WERI-Rb-1 (cell line): ENCODE measurements around the gene LOXL4.
"Not testable (repeated sequence)": the region's sequence is repeated elsewhere in the genome, so short reads cannot be mapped to it uniquely, and the experiment has no call there.

ENCODE experiments used
- DNase-seq: peaks from one replicate; pipeline ENCODE4 v3.0.0-alpha.2; 2020
- H3K27ac ChIP-seq: fragments of 250-450 bp; sonication (Bioruptor Pico); 2 replicates; pipeline ENCODE4 v1.5.1; 2020; ENCODE audit warnings: mild to moderate bottlenecking, moderate library complexity
- H3K27me3 ChIP-seq: fragments of 250-450 bp; sonication (Bioruptor Pico); 2 replicates; pipeline ENCODE4 v1.5.1; 2021; ENCODE audit warnings: mild to moderate bottlenecking, low read depth, moderate library complexity; ENCODE audit not compliant: insufficient read depth, severe bottlenecking
- H3K36me3 ChIP-seq: fragments of 250-450 bp; sonication (Bioruptor Pico); 2 replicates; pipeline ENCODE4 v1.5.1; 2020; ENCODE audit warnings: mild to moderate bottlenecking, moderate library complexity
- H3K4me3 ChIP-seq: 2 replicates; pipeline ENCODE4 v1.5.1; 2011; ENCODE audit warnings: low read depth, mild to moderate bottlenecking, control low read depth, low read length
- H3K9me3 ChIP-seq: fragments of 250-450 bp; sonication (Bioruptor Pico); 2 replicates; pipeline ENCODE4 v1.5.1; 2021; ENCODE audit warnings: mild to moderate bottlenecking, moderate library complexity; ENCODE audit not compliant: severe bottlenecking
- TF ChIP-seq, protein P1 (sequence below): IDR thresholded peaks from 2 replicates; pipeline ENCODE4 v1.5.1; 2011; ENCODE audit warnings: low read depth, mild to moderate bottlenecking, control low read depth, inconsistent platforms, low read length

The LOXL4 gene

GRCh38 chr10:98235846-98236245 lies 32.1 kb downstream of the LOXL4 start:
- H3K27me3 ChIP-seq = no peaks in the 10 kb centered on the region
- no peak overlapping the region for H3K27ac ChIP-seq
- TF ChIP-seq, protein P1, sequence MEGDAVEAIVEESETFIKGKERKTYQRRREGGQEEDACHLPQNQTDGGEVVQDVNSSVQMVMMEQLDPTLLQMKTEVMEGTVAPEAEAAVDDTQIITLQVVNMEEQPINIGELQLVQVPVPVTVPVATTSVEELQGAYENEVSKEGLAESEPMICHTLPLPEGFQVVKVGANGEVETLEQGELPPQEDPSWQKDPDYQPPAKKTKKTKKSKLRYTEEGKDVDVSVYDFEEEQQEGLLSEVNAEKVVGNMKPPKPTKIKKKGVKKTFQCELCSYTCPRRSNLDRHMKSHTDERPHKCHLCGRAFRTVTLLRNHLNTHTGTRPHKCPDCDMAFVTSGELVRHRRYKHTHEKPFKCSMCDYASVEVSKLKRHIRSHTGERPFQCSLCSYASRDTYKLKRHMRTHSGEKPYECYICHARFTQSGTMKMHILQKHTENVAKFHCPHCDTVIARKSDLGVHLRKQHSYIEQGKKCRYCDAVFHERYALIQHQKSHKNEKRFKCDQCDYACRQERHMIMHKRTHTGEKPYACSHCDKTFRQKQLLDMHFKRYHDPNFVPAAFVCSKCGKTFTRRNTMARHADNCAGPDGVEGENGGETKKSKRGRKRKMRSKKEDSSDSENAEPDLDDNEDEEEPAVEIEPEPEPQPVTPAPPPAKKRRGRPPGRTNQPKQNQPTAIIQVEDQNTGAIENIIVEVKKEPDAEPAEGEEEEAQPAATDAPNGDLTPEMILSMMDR = no peak
- H3K4me3 ChIP-seq = no peak overlapping the region
- H3K9me3 ChIP-seq = no peaks in the 10 kb centered on the region
- peaks cover 37% of the 10 kb centered on the region for H3K36me3 ChIP-seq
- DNase-seq = no peak

GRCh38 chr10:98231417-98231816 lies 36.6 kb downstream of the LOXL4 start:
- TF ChIP-seq, protein P1 = no peak
- no peak for DNase-seq
- Histone ChIP-seq H3K27ac (no peak overlapping the region), H3K27me3 (no peaks in the 10 kb centered on the region), H3K9me3 (peaks cover 7% of the 10 kb centered on the region), H3K36me3 (peaks cover 24% of the 10 kb centered on the region), H3K4me3 (no peak overlapping the region)

- not testable (repeated sequence) for H3K9me3 ChIP-seq, H3K27me3 ChIP-seq, DNase-seq, H3K27ac ChIP-seq, H3K4me3 ChIP-seq, H3K36me3 ChIP-seq
Measured at GRCh38 chr10:98228266-98228665, 39.7 kb downstream of the LOXL4 start.

DNA sequence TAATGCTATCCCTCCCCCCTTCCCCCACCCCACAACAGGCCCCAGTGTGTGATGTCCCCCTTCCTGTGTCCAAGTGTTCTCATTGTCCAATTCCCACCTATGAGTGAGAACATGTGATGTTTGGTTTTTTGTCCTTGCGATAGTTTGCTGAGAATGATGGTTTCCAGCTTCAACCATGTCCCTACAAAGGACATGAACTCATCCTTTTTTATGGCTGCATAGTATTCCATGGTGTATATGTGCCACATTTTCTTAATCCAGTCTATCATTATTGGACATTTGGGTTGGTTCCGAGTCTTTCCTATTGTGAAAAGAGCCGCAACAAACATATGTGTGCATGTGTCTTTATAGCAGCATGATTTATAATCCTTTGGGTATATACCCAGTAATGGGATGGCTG lies 40.3 kb downstream of the LOXL4 start:
- not testable (repeated sequence) for H3K9me3 ChIP-seq, H3K36me3 ChIP-seq, DNase-seq, H3K4me3 ChIP-seq, H3K27me3 ChIP-seq, H3K27ac ChIP-seq

- no peak for DNase-seq
- Histone ChIP-seq H3K27me3 (no peaks in the 10 kb centered on the region), H3K27ac (no peak overlapping the region), H3K4me3 (no peak overlapping the region), H3K36me3 (no peaks in the 10 kb centered on the region), H3K9me3 (peaks cover 7% of the 10 kb centered on the region)
- TF ChIP-seq, protein P1 = no peak
Measured at GRCh38 chr10:98226508-98227144, 41.4 kb downstream of the LOXL4 start.

- peaks cover 7% of the 10 kb centered on the region for H3K9me3 ChIP-seq
- H3K36me3 ChIP-seq = no peaks in the 10 kb centered on the region
- TF ChIP-seq, protein P1 = no peak
- no peaks in the 10 kb centered on the region for H3K27me3 ChIP-seq
- H3K4me3 ChIP-seq = no peak overlapping the region
- DNase-seq = no peak
- H3K27ac ChIP-seq = no peak overlapping the region
Measured at GRCh38 chr10:98224996-98225395, 43.0 kb downstream of the LOXL4 start.

DNA sequence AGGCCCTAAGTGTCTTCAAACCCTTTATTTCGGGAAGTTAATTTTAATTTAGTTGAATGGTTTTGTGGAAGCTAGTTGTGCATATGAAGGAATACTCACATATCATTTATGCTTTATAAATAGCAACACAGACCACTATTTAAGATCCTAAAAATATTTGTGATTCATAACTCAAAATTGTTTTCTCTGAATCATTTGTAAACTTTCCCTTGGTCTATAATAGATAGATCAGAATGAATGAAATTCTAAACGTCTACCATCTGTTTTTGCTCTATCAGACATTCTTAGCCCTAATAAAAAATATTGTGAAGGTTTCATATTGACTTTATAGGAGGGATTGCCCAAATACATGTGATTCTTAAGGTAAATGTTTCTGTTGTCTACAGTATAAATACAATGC lies 43.5 kb downstream of the LOXL4 start:
- TF ChIP-seq, protein P1 = no peak
- Histone ChIP-seq H3K9me3 (peaks cover 10% of the 10 kb centered on the region), H3K27ac (no peak overlapping the region), H3K4me3 (no peak overlapping the region), H3K36me3 (no peaks in the 10 kb centered on the region), H3K27me3 (no peaks in the 10 kb centered on the region)
- DNase-seq = no peak
